Right lung (tissue), 5 donors: ENCODE data around the gene RAB44. TPM values are rescaled to one million over a fixed set of nuclear protein-coding genes. Genes with fewer than 3 reads are reported as not detected.
"Not testable (repeated sequence)": the region's sequence is repeated elsewhere in the genome, so short reads cannot be mapped to it uniquely, and the experiment has no call there.

Source experiments
- DNase-seq, 2 donors: peaks; one replicate each; pipeline ENCODE4 v3.0.0-alpha.2; 2013
- polyA plus RNA-seq, 5 donors: library from polyadenylated mRNA; unstranded; fragments of 120-200 nt; gene quantifications; one replicate each; pipeline versions ENCODE4 v1.2.1 to v1.2.3, GENCODE V29; 2013; ENCODE audit warnings: inconsistent platforms in 1 of 5, low replicate concordance in 1 of 5; ENCODE audit not compliant: insufficient read length in 5 of 5, insufficient read depth in 1 of 5

RAB44 gene
- polyA plus RNA-seq, 5 donors, result 0.09 to 0.17 (median 0.12) TPM

- no peak for DNase-seq
Observed at GRCh38 chr6:36685926-36686667, 11.5 kb upstream of the RAB44 start.

- no peak for DNase-seq
Observed at GRCh38 chr6:36686668-36687513, 10.7 kb upstream of the RAB44 start.

GRCh38 chr6:36688063-36688738 lies 9.4 kb upstream of the RAB44 start:
- DNase-seq, result no peak

GRCh38 chr6:36688739-36689075 lies 8.9 kb upstream of the RAB44 start:
- DNase-seq, result no peak

- DNase-seq, result no peak
Observed at GRCh38 chr6:36691011-36691410, 6.6 kb upstream of the RAB44 start.

- no peak for DNase-seq
Observed at GRCh38 chr6:36691612-36692011, 6.0 kb upstream of the RAB44 start.

GRCh38 chr6:36692220-36692619 lies 5.4 kb upstream of the RAB44 start:
- no peak for DNase-seq

GRCh38 chr6:36692861-36693702 lies 4.5 kb upstream of the RAB44 start:
- no peak for DNase-seq

GRCh38 chr6:36694616-36695015 lies 3.0 kb upstream of the RAB44 start:
- DNase-seq, result no peak

GRCh38 chr6:36695414-36695813 lies 2.2 kb upstream of the RAB44 start:
- DNase-seq, result no peak

GRCh38 chr6:36698196-36698595 lies 570 bp downstream of the RAB44 start:
- no peak for DNase-seq

- no peak for DNase-seq
Observed at GRCh38 chr6:36698871-36699271, 1.2 kb downstream of the RAB44 start.

GRCh38 chr6:36699348-36699747 lies 1.7 kb downstream of the RAB44 start:
- DNase-seq, result no peak

- DNase-seq, result no peak
Observed at GRCh38 chr6:36700071-36700812, 2.6 kb downstream of the RAB44 start.

- no peak for DNase-seq
Observed at GRCh38 chr6:36700831-36701230, 3.2 kb downstream of the RAB44 start.

GRCh38 chr6:36701401-36701991 lies 3.9 kb downstream of the RAB44 start:
- no peak for DNase-seq

- no peak for DNase-seq
Observed at GRCh38 chr6:36702656-36703055, 5.0 kb downstream of the RAB44 start.

- DNase-seq, result no peak
Observed at GRCh38 chr6:36703081-36703606, 5.5 kb downstream of the RAB44 start.

GRCh38 chr6:36703982-36704381 lies 6.4 kb downstream of the RAB44 start:
- no peak for DNase-seq

GRCh38 chr6:36704961-36705577 lies 7.4 kb downstream of the RAB44 start:
- not testable (repeated sequence) for DNase-seq
